ENCODE results near the gene TMEM272.

The TMEM272 gene

GRCh38 chr13:51778392-51778791 lies 66.6 kb downstream of the TMEM272 start:
- DNase-seq, result no peak

DNA sequence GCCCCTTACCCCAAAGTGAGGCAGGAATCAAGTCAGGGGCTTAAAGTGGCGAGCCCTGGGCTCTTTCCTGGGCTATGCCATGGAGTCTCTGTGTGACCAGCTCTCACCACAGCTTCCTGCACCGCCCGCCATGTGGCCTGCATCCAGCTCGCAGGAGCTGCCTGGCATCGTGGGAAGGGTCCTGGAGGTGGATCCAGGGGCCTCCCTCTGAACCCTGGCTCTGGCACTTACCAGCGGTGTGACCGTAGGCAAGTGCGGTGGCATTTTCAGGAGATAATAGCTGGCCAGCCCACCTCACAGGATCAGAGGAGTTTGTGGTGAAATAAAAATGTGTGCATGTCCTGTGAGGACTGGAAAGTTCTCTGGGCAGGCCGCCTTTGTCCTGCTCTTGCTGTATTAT lies 67.1 kb downstream of the TMEM272 start:
- no peak for DNase-seq

GRCh38 chr13:51776179-51776578 lies 68.8 kb downstream of the TMEM272 start:
- DNase-seq, result no peak

DNA sequence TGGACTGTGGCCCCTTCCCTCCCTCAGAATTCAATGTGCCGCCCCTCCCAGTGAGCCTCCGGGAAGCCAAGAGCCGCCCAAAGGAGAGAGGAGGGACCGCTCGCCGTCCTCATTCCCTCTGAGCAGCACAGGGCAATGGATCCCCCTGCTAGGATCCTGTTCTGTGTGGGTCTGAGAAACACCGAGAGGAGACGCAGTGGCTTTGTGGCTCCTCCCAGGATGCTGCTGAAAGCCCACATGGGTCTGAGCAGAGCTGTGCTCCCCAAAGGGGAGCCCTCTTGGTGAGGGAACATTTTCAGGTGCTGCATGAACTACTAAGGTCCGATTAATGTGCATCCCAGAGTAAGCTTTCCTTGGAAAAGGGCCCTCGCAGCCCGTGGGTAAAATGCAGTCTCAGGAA lies 71.5 kb downstream of the TMEM272 start:
- DNase-seq, result no peak

GRCh38 chr13:51772781-51773180 lies 72.2 kb downstream of the TMEM272 start:
- no peak for DNase-seq

DNA sequence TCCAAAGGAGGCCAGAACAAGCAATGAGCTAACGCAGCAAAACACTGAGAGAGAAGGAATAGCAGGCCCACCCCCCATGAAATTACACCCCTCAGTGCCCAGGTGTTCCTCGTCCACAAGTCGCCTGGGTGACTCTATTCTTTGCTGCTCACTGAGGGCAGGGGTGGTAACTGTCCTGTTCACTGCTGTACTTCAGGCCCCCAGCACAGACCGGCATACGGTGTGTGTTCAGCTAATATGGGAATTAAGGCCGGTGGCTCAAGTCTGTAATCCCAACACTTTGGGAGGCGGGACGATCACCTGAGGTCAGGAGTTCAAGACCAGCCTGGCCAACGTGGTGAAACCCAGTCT lies 72.9 kb downstream of the TMEM272 start:
- DNase-seq, result no peak

DNA sequence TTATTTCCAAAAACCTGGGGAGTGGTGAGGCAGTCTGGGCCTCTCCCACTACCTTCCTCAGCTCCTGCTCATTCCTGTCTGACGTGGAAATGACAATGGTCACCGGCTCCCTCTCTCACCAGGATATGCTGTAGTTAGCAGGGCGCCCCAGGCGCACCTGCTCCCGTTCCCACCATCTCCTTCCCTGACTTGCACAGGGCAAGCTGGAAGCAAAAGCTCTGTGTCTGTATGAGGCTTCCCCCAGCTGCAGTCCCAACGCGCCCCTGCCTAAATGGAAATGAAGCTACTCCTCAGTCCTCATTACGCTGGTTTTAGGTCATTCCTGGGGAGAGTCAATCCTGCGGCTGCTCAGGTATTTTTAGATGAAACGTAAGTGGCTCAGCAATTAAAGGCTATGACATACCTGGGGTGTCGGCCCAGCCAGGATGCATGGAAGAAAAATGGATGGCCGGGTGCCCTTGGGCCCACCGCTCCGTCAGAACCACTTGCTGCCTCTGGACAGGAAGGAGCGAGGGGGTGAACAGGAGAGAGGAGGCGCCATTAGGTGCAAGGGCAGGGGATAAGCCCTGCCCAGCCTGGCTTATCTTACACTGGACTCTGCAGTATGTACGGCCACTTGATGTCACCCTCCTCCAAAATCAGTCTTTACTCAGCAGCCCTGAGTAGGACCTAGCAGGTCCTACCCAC lies 73.4 kb downstream of the TMEM272 start:
- DNase-seq, result no peak

GRCh38 chr13:51770681-51771417 lies 74.1 kb downstream of the TMEM272 start:
- DNase-seq, result no peak

DNA sequence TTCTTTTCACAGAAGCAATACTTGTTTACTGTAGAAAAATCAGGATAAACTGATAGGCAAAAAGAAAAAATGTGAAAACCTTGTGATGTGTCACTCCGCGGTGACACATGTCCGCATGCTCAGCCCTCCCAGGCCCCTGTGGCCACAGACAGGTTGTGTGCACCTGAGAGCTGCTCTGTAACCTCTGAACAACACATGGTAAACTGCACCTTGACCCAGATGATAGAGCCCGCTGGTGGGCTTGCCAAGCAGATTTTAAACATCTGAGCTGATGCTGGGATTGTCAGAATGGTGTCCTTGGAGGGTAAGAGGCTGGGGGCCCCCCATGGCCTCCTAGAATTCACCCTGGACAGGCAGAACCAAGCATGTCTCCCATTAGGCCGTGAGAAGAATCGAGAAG lies 74.8 kb downstream of the TMEM272 start:
- DNase-seq, result no peak

- no peak for DNase-seq
Measured at GRCh38 chr13:51769455-51770127, 75.4 kb downstream of the TMEM272 start.

DNA sequence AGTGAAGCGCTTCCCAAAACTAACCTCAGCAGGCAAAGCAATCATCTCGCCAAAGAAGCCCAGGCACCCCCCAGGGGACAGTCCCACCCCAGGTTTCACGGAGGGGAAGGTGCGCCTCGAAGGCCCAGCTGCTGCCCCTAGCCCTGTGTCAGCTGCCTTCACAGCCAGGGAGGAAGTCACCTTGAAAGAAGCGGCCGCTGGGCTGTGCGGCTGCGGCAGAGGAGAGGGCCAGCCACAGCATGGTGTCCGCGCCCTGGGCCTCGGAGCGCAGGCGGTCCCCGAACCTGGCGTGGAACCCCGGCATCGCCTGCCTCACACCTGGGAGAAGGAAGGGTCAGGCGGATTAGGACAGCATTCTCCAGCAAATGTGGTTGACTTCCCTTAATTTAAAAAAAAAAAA lies 76.0 kb downstream of the TMEM272 start:
- no peak for DNase-seq

DNA sequence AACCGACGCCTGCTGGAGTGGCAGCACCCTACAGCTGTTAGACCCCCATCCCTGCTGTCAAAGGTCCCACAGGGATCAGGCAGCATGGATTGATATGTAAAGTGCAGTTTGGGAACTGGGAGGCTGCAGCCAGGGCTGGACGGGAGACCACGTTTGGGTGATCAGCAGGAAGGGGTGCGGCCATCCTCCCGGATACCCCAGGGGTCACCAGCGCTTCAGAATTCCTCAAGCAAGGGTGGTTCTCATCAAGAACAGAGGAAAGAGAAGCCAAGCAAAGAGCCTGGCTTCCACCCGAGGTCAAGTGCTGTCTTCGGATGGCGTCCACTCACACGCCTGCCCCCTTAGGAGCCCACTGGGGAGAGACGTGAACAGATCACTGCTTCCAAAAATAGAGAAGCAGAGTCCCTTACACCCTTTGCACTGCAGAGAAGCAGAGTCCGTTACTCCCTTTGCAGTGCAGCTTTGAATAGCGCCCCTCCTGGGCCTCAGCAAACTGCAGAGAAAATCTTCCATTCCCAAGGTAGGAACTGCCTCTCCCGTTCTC lies 76.5 kb downstream of the TMEM272 start:
- DNase-seq, result no peak

DNA sequence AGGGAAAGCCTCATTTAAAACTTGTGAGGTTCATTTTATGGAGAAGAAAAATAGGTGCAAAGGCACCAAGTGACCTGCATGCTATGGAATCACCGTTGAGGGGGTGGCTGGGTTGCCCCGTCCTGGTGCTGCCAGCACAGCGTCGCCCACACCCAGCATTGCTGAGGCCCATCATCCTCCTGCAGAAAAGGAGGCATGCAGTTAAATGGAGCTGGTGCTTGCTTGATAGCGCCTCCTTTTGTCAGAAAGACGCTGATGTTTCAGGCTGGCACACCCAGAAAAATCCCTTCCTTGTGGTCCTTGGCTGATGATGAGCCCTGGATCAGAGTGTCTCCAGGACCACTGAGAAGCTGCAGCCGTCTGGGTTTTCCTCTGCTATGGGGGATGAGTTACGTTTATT lies 77.9 kb downstream of the TMEM272 start:
- no peak for DNase-seq

DNA sequence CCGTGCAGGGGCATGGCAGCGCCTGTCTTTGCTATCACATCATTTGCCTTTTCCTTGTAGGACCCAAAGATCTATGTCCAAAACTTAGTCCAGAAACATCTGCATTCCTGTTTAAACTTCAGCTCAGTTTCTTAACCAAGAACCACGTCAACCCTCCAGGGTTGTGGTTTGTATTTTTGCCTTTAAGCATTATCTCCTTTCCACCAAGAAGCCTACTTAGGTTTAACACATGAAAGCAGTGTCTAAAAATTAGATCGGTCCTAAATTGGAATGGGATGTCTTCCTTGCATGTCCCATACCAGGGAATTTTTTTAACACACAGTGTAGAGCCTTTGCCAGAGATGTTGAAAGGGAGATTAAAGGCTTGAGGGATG lies 79.8 kb downstream of the TMEM272 start:
- DNase-seq, result no peak

- DNase-seq, result peak; percentile 50
Measured at GRCh38 chr13:51764184-51765141, 80.5 kb downstream of the TMEM272 start.

DNA sequence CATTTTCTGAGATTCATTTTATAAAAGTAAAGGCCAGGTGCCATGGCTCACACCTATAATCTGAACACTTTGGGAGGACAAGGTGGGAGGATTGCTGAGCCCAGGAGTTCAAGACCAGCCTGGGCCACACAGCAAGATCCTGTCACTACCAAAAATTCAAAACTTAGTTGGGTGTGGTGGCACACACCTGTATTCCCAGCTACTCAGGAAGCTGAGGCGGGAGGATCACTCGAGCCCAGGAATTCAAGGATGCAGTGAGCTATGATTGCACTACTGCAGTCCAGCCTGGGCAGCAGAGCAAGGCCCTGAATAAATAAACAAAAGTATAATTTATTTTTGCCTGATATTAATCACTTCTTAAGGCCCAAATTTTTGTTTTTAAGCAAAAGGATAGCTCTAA lies 81.5 kb downstream of the TMEM272 start:
- no peak for DNase-seq

Data from activated CD4-positive, CD25-positive, alpha-beta regulatory T cell treated with anti-CD3 and anti-CD28 coated beads, Interleukin-2, amount 50 U/mL, for 72 hours (primary cell).